GM12872 (cell line): ENCODE results near the gene CDH23.
A peak's percentile ranks its signal among the peaks of the same experiment; 100 is the strongest.

ENCODE experiments used
- TF ChIP-seq, protein P1 (sequence below): IDR thresholded peaks from 3 replicates; pipeline ENCODE4 v1.5.1; 2011; ENCODE audit warnings: low read depth, mild to moderate bottlenecking, low read length, moderate library complexity; ENCODE audit not compliant: insufficient read depth

CDH23 gene

DNA sequence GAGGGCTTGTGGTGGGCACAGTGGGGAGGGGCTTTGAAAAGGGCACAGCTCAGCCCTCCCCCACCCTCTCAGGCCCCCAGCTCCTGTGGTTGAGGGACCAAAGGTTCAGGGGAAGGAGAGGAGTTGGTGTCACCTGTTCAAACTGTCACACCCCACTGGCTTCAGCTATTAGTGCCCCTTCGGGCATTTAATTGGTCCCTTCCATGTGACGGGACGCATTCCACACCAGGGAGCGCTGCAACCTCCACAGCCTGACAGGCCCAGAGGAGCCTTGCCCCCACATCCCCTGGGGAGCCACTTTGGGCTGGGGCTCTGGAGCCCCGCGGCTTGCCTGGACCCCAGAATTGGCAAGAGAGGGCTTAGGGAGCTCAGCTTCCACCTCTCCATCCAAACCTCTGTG, 247.2 kb downstream of the CDH23 start:
- TF ChIP-seq, protein P1, sequence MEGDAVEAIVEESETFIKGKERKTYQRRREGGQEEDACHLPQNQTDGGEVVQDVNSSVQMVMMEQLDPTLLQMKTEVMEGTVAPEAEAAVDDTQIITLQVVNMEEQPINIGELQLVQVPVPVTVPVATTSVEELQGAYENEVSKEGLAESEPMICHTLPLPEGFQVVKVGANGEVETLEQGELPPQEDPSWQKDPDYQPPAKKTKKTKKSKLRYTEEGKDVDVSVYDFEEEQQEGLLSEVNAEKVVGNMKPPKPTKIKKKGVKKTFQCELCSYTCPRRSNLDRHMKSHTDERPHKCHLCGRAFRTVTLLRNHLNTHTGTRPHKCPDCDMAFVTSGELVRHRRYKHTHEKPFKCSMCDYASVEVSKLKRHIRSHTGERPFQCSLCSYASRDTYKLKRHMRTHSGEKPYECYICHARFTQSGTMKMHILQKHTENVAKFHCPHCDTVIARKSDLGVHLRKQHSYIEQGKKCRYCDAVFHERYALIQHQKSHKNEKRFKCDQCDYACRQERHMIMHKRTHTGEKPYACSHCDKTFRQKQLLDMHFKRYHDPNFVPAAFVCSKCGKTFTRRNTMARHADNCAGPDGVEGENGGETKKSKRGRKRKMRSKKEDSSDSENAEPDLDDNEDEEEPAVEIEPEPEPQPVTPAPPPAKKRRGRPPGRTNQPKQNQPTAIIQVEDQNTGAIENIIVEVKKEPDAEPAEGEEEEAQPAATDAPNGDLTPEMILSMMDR, result 0 out of 3 replicates have a peak, but pooled peaks have one; percentile 19

DNA sequence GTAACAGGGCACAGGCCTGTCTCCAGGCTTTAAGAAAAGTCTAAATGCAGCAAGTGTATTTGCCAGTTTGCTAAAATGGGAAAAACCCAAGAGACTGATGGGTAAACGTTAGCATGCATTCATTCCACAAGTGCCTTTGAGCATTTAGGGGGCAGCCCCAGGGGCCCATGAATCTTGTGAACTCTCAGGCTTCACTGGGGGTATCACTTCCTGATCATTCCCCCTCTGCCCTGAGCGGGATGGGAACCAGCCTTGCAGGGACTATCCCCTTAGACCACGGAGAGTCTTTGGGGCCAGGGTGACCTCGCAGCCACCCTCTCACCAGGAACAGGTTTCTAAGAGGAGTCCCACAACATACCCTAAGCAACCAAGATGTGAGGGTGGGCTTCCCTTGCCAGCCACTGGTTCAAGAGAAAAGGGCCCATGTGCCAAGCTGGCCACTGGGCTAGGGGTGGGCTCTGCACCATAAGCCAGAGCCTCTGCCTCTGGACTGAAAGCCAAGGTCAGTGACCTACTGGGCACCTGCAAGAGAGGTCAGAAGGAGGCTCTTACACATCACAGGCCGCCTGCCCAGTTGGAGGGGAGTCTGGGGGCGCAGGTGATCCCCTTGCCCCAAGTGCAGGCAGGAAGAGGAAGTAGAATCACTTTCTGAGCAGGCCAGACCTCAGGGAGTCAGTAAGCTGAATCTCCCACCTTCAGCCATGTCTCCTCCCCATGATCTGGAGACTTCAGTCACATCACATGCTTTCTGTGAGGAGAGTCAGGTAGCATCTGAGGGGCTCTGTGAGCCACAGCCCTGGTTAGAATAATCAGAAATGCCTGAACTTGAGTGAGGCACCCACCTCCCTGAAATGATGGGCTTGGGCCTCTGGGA, 247.8 kb downstream of the CDH23 start:
- TF ChIP-seq, protein P1, result no peak

DNA sequence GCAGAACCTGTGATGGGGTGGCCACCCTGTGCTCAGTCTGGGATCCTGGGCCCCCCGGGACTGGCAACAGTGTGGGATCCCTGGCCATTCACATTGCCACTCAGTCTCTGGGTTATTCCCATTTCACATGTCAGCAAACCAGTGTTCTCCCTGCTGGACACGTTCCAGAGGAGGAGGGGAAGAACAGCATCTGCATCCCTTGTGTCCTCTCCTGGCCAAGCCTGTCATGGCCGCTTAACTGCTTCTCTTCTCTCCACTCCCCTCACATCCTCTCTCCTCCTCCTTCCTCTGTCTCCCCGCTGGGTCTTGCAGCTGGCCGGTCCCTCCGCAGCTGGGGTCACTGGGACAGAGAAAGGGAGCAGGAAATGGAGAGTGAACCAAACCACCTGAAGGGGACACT, 248.5 kb downstream of the CDH23 start:
- TF ChIP-seq, protein P1, result no peak

DNA sequence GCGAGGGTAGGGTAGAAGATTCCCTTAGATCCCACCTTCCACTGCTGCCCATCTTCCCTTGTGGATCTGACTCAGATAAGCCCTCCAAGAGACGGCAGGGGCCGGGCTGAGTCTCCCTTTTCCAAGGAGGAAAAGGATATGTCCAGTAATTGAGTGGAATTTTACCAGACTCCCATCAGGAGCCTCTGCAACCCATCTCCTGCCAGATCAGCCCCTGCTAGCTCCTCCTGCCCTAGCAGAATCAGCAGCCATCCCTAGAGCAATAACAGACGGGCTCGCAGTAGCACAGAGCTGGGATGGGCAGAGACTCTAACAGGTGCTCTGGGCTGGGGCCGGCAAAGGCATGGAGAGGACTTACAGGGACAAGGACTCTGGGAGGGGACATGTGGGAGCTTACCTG, 249.3 kb downstream of the CDH23 start:
- TF ChIP-seq, protein P1, result no peak

DNA sequence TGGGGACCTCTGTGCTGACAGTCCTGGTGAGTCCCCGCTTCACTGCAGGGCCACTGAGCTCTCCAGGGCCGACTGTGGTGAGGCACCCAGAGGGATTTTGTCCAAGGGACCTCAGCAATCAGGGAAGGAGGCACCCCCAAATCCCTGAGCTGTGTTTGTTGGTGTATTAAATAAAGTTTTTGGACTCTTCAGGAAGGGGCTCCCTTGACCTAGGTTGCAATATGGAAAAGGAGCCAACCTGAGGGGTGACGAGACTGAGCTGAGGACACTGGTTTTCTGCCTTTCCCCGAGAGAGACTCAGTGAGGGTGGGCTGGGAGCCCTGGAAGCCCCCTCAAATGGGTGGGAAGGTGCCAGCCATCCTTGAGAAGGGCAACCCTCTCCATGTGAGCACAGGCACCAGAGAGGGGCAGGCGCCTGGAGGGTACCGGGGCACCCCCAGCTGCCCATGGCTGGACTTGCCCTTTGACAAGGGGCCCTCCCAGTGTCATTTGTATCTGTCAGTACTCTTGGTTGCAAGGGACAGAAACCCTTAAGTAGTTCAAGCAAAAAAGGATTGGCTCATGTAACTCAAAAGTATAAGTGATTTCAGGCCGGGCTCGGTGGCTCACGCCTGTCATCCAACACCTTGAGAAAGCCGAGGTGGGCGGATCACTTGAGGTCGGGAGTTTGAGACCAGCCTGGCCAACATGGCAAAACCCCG, 250.0 kb downstream of the CDH23 start:
- TF ChIP-seq, protein P1, result no peak

DNA sequence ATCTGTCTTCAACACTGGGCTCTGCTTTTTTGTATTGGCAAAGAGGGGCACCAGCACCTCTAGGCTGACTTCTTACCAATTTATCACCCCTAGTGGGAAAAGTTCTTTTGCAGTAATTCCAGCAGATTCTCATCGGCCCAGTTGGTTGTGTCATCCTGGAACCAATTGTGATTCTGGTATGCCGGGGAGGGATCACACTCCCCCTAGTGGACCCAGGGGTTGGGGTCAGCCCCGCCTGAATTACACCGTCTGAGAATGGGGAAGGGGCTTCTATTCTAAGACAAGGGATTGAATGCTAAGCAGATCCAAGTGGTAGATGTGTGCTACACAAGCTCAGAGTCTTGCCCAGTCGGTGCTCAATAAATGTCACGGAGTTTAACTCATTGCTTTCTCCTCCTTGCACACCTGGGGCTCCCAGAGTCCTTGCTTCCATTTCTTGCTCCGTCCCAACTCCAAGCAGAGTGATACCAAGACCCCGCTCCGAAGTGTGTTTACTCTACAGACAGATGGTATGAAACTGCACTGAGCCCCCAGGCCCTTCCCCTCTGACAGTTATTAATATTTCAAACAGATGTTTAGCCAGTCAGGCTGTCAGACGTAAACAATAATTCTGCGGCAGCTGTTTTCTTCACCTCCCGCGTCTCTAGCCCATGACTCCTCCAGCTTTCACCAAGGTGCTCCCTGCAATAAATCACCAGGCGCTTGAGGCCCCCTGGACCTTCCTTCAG, 251.0 kb downstream of the CDH23 start:
- TF ChIP-seq, protein P1, result peak; percentile 51; the same call in 2 of the 3 replicates
